Measurements from ENCODE around the gene JMJD7. TPM values are rescaled to one million over a fixed set of nuclear protein-coding genes. Genes with fewer than 3 reads are reported as not detected.

JMJD7 gene
- total and polyA plus RNA-seq, 12 donors: 4.0 to 20.6 (median 12.7) TPM

DNA sequence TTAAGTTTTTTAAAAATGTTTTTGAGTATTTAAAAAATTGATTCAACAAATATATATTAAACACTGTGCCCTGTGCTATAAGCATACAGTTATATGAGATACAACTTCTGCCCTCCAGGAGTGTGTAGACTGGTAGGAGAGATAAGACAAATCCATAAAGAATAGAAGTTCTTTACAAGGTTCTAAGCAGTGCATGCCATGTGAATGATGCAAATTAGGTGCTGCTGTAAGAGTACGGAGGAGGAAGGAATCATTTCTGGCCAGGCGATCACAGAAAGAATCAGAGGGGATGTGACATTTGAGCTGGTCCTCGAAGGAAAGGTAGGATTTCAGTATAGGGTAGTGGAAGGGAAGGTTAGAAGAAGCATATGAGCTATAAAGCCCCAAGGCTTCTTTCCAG lies 39.6 kb upstream of the JMJD7 start:
- WGBS, 4 donors: 86 to 94% (median 92%) methylated on average over 3 of the region's 3 CpGs
- no peak overlapping the region for H3K27ac ChIP-seq

DNA sequence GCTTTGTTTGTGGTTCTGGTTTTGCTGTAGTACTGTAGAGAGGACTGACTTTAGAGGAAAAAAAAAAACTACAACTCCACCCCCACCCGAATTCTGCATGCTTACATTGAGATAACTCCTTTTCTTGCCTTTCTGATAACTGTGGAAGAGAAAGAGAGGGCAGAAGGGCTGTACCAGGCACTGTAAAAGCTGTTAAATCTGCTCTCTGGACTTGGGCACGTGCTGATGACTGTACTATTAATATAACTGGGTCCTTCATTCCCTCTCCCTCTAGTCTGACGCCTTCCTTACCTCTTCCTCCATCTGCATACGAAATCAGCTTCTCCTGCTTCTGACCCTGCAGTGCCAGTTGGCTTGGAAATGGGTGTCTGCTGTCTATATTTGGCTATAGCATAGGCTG lies 38.7 kb upstream of the JMJD7 start:
- Histone ChIP-seq H3K9me3 (replicated peaks in 1 of 3) (no peaks in the 10 kb centered on the region), H3K36me3 (replicated peaks in 1 of 2) (no peaks in the 10 kb centered on the region), H3K27ac (no peak overlapping the region), H3K4me1 (replicated peaks in 1 of 2) (peaks cover 0 to 33% of the 10 kb centered on the region in 2 donors), H3K27me3 (no peaks in the 10 kb centered on the region), H3K4me3 (no peak overlapping the region)
- intact Hi-C loops (cut with DNase I): no loop called here
- DNase-seq: peak in 1 of 7 donors; percentile 20
- WGBS, 4 donors: 76 to 83% (median 79%) methylated on average over 4 of the region's 4 CpGs
- TF ChIP-seq CTCF (IDR thresholded peaks at IDR 0.05) (no peak), POLR2A (IDR thresholded peaks at IDR 0.05) (no peak)

More for the DNA sequence above, 39.6 kb upstream of the JMJD7 start:
- peaks cover 0 to 38% of the 10 kb centered on the region in 2 donors for H3K4me1 ChIP-seq (replicated peaks in 1 of 2)
- no peak for DNase-seq
- H3K27me3 ChIP-seq: no peaks in the 10 kb centered on the region
- no peak overlapping the region for H3K4me3 ChIP-seq
- intact Hi-C loops (cut with DNase I): no loop called here
- TF ChIP-seq POLR2A (IDR thresholded peaks at IDR 0.05): no peak
- TF ChIP-seq CTCF (IDR thresholded peaks at IDR 0.05): no peak
- no peaks in the 10 kb centered on the region for H3K36me3 ChIP-seq (replicated peaks in 1 of 2)
- no peaks in the 10 kb centered on the region for H3K9me3 ChIP-seq (replicated peaks in 1 of 3)

DNA sequence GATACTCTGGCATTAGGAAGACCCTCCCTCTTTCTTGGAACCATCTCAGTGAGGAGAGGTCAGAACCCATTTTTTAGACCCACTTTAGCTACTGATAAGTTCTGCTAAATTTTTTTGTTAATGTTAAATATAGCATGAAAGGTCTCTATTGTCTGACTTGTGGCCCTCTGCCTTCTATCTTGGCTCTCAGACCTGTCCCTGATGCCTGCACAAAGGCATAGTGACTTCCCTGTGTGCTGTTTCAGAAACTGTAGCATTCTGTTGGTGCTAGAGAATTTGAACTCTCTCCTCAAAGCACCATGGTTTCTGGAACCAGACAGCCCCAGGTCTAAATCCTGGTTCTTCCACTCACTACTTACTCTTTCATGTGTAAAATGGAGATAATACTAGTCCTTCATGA lies 38.2 kb upstream of the JMJD7 start:
- Histone ChIP-seq H3K36me3 (replicated peaks in 1 of 2) (no peaks in the 10 kb centered on the region), H3K4me3 (no peak overlapping the region), H3K27me3 (no peaks in the 10 kb centered on the region), H3K27ac (no peak overlapping the region), H3K4me1 (replicated peaks in 1 of 2) (peaks cover 0 to 33% of the 10 kb centered on the region in 2 donors), H3K9me3 (replicated peaks in 1 of 3) (no peaks in the 10 kb centered on the region)
- DNase-seq: no peak
- intact Hi-C loops (cut with DNase I): no loop called here
- TF ChIP-seq CTCF (IDR thresholded peaks at IDR 0.05) (no peak), POLR2A (IDR thresholded peaks at IDR 0.05) (no peak)

DNA sequence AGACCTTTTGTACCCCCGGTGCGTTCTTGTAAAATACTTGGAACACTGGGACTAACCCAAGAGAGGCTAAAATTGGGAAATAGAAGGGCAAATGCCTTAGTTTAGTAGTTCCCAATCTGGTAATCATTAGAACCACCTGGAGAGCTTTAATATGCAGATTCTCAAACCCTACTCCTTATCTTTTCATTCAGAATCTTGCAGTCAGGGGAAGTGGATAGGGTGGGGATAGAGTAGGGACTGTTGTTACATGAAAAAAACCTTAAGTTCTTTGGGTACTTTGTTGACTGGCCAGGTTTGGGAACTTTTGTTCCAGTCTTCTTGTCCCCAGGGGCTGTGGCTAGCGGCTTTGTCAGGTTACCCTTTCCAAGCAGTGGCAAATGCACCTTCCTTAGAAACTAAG lies 37.7 kb upstream of the JMJD7 start:
- intact Hi-C loops (cut with DNase I): no loop called here

More for the DNA sequence above, 37.7 kb upstream of the JMJD7 start:
- TF ChIP-seq CTCF (IDR thresholded peaks at IDR 0.05): no peak
- no peak for TF ChIP-seq POLR2A (IDR thresholded peaks at IDR 0.05)
- Histone ChIP-seq H3K9me3 (replicated peaks in 1 of 3) (no peaks in the 10 kb centered on the region), H3K4me3 (no peak overlapping the region), H3K27ac (no peak overlapping the region), H3K36me3 (replicated peaks in 1 of 2) (no peaks in the 10 kb centered on the region), H3K27me3 (no peaks in the 10 kb centered on the region), H3K4me1 (replicated peaks in 1 of 2) (peaks cover 0 to 33% of the 10 kb centered on the region in 2 donors)
- 88 to 97% (median 93%) methylated on average over 3 of the region's 3 CpGs for WGBS, 4 donors
- DNase-seq: peak in 1 of 7 donors; percentile 6
